Fibroblast of the conjunctiva (primary cell): ENCODE results near the gene PKNOX2.

ENCODE experiments used
- DNase-seq: peaks from one replicate; pipeline ENCODE4 v3.0.0-alpha.2; 2010; ENCODE audit warnings: low read depth

PKNOX2 gene

GRCh38 chr11:125235071-125235471, 70.5 kb downstream of the PKNOX2 start:
- DNase-seq = no peak

GRCh38 chr11:125236072-125236825, 71.7 kb downstream of the PKNOX2 start:
- DNase-seq = no peak

GRCh38 chr11:125239585-125240560, 75.3 kb downstream of the PKNOX2 start:
- no peak for DNase-seq

- DNase-seq = no peak
Observed at GRCh38 chr11:125241104-125241503, 76.6 kb downstream of the PKNOX2 start.

GRCh38 chr11:125242141-125242775, 77.7 kb downstream of the PKNOX2 start:
- no peak for DNase-seq

- no peak for DNase-seq
Observed at GRCh38 chr11:125244166-125244565, 79.6 kb downstream of the PKNOX2 start.

- DNase-seq = no peak
Observed at GRCh38 chr11:125245299-125245698, 80.7 kb downstream of the PKNOX2 start.

GRCh38 chr11:125247431-125247830, 82.9 kb downstream of the PKNOX2 start:
- DNase-seq = no peak

GRCh38 chr11:125250318-125251213, 86.0 kb downstream of the PKNOX2 start:
- no peak for DNase-seq

- no peak for DNase-seq
Observed at GRCh38 chr11:125251214-125251545, 86.6 kb downstream of the PKNOX2 start.

- DNase-seq = no peak
Observed at GRCh38 chr11:125251956-125252355, 87.4 kb downstream of the PKNOX2 start.

- DNase-seq = no peak
Observed at GRCh38 chr11:125253289-125253688, 88.7 kb downstream of the PKNOX2 start.

- DNase-seq = no peak
Observed at GRCh38 chr11:125253795-125254525, 89.4 kb downstream of the PKNOX2 start.

- DNase-seq = no peak
Observed at GRCh38 chr11:125256541-125257189, 92.1 kb downstream of the PKNOX2 start.

- DNase-seq = no peak
Observed at GRCh38 chr11:125257190-125257579, 92.6 kb downstream of the PKNOX2 start.

- DNase-seq = no peak
Observed at GRCh38 chr11:125257751-125258150, 93.2 kb downstream of the PKNOX2 start.

GRCh38 chr11:125258291-125259032, 93.9 kb downstream of the PKNOX2 start:
- DNase-seq = no peak

- DNase-seq = no peak
Observed at GRCh38 chr11:125261588-125261987, 97.0 kb downstream of the PKNOX2 start.

- no peak for DNase-seq
Observed at GRCh38 chr11:125262194-125262829, 97.8 kb downstream of the PKNOX2 start.
